SH-SY5Y (cell line): ENCODE measurements around the gene VPS45.

Experiments used
- GATA2 ChIP-seq: IDR thresholded peaks from 2 replicates; pipeline ENCODE4 v1.6.1; 2011; ENCODE audit warnings: mild to moderate bottlenecking, low read depth, low read length
- GATA3 ChIP-seq: IDR thresholded peaks from 2 replicates; pipeline ENCODE4 v1.6.1; 2011; ENCODE audit warnings: low read depth, mild to moderate bottlenecking, low read length, moderate library complexity

GRCh38 chr1:150092180-150092791, 24.7 kb downstream of the VPS45 start:
- TF ChIP-seq GATA3 (no peak), GATA2 (no peak)
